Mammary epithelial cell (primary cell): ENCODE results near the gene GARRE1.

Experiments
- EZH2 ChIP-seq: IDR thresholded peaks from 2 replicates; pipeline ENCODE4 v1.6.1; 2012; ENCODE audit warnings: low read length, inconsistent platforms, borderline replicate concordance
- TF ChIP-seq, protein P1 (sequence below), 2 donors: IDR thresholded peaks in 1 of 2; conservative IDR thresholded peaks in 1 of 2; 2 replicates each; pipeline ENCODE4 v1.5.1; 2011 to 2012; ENCODE audit warnings: inconsistent platforms in 2 of 2, low read length in 2 of 2, mild to moderate bottlenecking in 2 of 2, control low read depth in 1 of 2, low read depth in 1 of 2; ENCODE audit not compliant: insufficient read depth in 1 of 2; ENCODE audit errors: extremely low read depth in 1 of 2

- TF ChIP-seq, protein P1, sequence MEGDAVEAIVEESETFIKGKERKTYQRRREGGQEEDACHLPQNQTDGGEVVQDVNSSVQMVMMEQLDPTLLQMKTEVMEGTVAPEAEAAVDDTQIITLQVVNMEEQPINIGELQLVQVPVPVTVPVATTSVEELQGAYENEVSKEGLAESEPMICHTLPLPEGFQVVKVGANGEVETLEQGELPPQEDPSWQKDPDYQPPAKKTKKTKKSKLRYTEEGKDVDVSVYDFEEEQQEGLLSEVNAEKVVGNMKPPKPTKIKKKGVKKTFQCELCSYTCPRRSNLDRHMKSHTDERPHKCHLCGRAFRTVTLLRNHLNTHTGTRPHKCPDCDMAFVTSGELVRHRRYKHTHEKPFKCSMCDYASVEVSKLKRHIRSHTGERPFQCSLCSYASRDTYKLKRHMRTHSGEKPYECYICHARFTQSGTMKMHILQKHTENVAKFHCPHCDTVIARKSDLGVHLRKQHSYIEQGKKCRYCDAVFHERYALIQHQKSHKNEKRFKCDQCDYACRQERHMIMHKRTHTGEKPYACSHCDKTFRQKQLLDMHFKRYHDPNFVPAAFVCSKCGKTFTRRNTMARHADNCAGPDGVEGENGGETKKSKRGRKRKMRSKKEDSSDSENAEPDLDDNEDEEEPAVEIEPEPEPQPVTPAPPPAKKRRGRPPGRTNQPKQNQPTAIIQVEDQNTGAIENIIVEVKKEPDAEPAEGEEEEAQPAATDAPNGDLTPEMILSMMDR (conservative IDR thresholded peaks at IDR 0.05 in 1 of 2, IDR thresholded peaks at IDR 0.05 in 1 of 2; ENCODE audit: extremely low read depth in 1 of 2, insufficient read depth in 1 of 2, low read depth in 1 of 2, low read length in 2 of 2) = no peak
- TF ChIP-seq EZH2 = no peak
These were observed 29.2 kb upstream of the GARRE1 start for GRCh38 chr19:34224996-34225658.
